DMS53 (cell line): ENCODE data around the gene APOL4.
"Not testable (repeated sequence)": the region's sequence is repeated elsewhere in the genome, so short reads cannot be mapped to it uniquely, and the experiment has no call there.

Experiments
- DNase-seq: peaks from one replicate; lab custom pipeline; 2025; lab: John Stamatoyannopoulos, UW

APOL4 gene

GRCh38 chr22:36206255-36206654, 4.6 kb upstream of the APOL4 start:
- DNase-seq, result no peak

DNA sequence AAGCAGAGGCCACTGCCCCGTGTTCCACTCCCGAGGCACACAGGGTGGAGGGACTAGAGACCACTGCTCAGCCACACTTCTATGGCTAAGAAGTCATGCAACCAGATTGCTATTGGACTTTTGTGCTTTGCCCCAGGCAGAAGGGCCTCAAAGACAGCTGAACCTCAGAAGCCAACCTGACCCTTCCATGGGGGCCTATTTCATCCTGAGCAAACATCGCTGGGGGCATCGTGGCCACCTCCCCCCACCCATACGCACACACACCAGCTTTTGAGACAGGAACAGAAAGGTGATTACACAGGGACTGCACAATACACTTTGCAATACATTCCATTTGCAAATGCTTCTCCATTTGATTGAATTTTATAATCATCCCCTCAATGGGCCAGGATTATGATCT, 4.0 kb upstream of the APOL4 start:
- not testable (repeated sequence) for DNase-seq

GRCh38 chr22:36204632-36205015, 3.0 kb upstream of the APOL4 start:
- no peak for DNase-seq

- no peak for DNase-seq
Observed at GRCh38 chr22:36204001-36204631, 2.5 kb upstream of the APOL4 start.

- DNase-seq, result not testable (repeated sequence)
Observed at GRCh38 chr22:36203441-36203840, 1.8 kb upstream of the APOL4 start.

DNA sequence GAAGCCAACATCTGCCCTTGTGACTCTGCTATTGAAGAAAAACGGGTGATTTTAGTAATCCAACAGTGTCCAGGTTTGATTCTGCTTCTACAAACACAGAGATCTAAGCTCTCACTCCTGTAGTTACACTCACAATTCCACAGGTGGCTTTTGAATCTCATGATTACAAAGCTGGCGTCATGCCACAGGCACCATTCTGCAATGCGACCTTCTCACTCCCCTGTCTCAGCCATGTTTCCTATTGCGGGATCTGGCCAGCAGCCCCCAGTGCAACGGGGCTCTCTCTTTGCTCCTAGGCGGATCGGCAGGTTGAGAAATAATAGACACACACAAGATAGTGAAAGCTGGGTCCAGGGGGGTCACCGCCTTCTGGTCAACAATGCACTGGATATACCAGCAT, 1.3 kb upstream of the APOL4 start:
- peak; percentile 6 for DNase-seq

DNA sequence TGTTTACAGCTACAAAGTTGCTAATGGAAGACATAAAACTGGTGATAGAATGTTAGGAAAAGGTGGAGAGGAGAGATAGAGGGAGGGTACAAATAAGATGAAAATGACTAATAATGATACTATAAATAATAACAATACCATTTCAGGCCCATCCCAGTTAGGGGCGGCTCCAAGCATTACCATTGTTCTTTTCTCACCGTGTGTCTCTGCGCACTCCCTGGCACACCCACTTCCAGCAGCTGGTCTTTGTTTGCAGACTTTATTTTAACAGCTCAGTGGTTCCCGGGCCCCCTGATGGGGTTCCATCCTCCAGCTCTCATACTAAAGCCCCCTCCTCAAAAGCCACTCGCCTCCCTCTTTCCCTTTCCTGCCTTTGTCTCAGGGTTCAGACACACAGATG, 584 bp downstream of the APOL4 start:
- DNase-seq, result not testable (repeated sequence)

DNA sequence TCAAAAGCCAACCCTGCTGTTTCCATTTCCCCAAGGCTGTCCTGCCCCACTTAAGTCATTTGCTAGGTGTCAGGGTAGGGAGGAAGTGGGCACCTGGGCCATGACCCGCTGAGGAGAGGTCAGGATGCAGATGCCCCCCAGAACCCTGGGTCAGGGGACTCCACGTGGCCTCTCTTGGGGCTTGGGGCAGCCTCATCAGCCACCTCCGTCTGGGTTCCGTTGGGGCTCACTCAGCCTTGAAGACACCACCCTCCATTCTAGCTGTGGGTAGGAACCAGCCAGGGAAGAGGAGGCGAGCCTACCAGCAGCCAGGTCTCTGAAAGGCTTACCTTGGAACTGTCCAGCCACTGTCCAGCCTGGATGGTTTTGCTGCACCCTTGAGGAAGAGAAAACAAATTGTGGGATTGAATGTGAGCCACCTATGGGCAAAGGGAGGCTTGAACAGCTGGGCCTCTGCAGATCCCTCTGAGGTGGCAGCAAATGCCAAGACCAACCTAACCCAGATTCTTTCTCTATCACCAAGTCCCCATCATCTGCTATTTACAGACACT, 2.5 kb downstream of the APOL4 start:
- DNase-seq, result no peak

DNA sequence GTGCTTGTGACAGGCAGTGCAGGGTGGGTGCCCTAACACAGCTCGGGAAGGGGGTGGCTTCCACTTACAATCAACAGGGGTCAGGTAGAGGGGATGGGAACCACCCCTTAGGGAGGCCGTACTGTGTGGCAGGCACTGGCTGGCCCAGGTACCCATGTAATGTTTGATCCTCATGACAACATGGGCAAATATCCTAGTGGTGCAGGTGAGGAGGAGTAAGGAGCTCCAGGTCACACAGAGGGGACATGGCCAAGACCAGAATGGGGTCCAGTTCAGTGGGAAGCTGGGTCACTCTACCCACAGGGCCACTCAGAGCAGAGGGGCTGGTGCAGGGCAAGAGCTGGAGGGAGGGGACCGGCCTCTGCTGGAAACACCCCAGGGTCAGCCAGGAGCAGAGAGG, 3.1 kb downstream of the APOL4 start:
- no peak for DNase-seq

DNA sequence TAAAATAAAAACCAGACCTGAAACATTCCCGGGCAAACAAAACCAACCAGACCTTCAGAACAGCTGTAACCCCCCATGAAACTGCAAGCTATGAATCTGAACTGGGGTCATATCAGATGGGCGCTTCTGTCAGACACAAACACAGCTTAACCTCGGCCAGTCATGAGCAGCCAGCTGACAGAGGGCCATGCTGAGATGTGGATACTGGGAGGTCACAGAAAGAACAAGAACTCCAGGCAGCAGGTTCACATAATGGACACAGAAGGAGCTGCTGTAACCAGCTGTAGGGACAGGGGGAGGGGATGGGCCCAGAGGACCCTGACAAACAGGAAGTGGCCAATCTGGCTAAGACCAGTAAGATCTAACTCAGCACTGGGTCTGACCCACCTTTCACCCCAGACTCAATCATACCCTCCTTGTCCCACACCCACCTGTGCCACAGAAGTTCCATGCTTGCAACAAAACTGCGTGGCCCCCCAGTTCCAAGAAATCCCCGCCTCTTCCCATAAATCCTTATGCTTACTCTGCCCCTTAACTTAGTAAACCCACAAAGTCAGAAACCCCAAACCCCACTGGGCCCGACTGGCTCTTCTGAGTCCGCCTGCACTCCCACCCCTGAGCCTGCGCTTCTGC, 4.0 kb downstream of the APOL4 start:
- DNase-seq, result no peak

DNA sequence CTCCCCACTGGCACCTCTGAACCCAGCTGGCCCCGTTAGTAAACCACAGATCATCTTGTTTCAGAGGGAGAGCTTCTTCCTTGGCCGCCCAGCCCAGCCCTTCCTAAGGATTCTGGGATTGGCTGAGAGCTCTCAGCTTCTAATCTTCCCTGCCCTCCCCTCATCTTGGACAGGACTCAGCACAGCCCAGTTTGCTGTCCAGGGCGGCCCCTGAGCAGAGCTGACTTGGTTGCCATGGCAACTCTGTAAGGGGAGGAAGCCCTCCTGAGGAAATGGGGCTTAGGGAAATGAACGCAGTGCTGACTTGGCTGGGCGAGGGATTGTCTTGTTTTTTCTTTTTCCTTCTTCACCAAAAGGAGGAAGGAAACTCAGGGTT, 4.6 kb downstream of the APOL4 start:
- DNase-seq, result no peak

DNA sequence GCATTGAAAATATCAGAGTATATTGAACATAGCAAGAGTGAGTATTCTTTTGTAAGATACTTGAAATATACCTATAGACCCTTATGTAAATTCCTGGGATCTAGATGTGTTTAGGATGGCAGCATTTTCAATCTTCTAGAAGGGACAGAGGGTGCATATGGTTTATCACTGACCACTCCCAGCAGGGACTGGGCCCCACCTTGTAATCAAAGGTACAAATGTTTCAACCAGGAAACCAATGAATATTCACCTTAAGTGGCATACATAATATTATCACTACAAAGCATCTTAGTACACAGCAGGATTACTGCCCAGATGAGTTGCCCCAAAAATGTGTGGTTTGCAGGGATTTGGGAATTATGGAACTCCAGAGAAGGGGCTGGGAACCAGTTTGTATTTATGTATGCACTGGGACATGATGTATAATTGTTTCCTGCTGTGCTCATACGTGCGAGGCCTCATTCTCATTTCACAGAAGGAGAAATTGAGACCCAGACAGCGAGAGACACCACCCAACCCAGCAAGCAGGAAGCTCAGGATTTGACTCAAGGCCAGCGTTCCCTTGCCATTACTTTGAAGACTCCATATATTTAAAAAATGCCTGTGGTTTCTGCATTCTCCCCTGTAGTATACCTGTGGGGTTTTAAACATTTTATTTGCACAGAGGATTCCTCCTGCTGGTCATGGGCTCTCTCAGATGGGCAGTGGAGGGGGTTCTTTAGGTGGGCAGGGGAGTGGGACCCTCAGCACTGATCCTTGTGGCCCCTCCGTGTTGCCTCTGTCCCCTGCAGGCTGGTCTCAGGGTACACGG, 5.2 kb downstream of the APOL4 start:
- no peak for DNase-seq

- DNase-seq, result peak; percentile 47
Observed at GRCh38 chr22:36194971-36195370, 6.6 kb downstream of the APOL4 start.

- DNase-seq, result no peak
Observed at GRCh38 chr22:36194385-36194784, 7.2 kb downstream of the APOL4 start.

DNA sequence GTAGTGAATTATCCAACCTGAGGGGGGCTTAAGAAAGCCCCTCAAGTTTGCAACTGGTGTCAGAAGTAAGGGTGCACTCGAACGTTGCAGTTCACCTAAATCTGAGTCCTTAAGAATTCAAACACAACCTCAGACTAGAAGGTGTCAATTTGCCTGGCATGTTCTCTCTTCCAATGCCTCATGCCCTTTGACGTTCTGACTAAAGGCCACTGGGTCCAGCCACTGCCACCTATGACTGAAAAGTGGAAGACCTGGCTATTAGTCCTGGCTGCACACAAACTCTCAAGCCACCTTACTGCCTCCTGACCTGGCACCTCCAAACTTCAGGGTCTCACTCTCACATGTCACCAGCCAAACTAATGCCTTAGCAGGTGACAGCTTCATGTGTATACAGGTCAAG, 8.0 kb downstream of the APOL4 start:
- DNase-seq, result no peak

- no peak for DNase-seq
Observed at GRCh38 chr22:36193171-36193570, 8.4 kb downstream of the APOL4 start.

- DNase-seq, result no peak
Observed at GRCh38 chr22:36192542-36192941, 9.1 kb downstream of the APOL4 start.

DNA sequence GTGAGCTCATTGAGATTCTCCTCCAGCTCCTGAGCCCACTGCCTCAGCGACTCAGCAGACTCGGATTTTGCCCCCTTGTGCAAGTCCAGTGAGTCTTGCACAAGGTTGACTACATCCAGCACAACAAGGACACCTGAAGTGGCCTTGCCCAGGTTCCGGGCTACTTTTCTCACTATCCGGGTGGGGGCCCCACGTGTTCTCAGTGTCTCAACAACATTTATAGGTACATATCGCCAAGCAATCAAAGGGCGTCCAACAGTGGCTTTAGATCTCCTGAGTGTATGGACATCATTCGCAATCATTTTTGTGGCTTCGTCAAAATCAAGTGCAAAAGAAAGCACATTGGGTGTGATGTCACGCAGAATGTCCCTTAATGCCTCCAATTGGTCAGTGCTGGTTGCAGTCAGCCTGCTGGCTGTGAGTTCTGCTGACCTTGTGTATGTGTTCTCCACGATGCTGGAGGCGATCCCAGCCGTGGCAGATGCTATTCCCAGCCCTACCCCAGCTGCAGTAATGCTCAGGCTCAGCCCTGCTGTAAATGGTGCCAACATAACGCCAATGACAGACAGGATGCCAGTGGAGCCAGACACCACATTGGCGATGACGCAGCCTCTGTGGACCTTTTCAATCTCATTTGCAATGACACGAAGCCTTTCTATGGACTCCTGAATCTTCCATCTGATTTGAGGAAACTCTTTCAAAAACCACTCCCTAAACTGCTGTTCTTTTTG, 10.3 kb downstream of the APOL4 start:
- DNase-seq, result no peak

DNA sequence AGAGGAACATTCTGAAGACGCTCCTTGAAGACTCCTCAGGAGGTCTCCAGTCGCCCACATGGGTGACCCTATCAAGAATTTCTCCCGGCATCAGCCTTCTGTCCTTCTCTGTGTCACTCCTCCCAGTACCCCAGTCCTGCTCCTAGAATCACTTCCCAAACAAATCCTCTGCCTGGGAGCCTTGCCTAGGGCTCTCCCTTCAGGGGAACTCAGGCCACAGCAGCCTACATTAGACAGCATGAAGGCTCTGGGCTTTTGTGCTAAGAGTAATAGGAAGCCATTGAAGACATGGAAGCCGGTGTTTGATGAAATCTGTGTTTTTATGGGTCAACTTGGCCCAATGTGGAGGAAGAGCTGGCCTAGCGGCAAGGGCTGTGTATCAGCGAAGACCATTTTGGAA, 13.7 kb downstream of the APOL4 start:
- not testable (repeated sequence) for DNase-seq

DNA sequence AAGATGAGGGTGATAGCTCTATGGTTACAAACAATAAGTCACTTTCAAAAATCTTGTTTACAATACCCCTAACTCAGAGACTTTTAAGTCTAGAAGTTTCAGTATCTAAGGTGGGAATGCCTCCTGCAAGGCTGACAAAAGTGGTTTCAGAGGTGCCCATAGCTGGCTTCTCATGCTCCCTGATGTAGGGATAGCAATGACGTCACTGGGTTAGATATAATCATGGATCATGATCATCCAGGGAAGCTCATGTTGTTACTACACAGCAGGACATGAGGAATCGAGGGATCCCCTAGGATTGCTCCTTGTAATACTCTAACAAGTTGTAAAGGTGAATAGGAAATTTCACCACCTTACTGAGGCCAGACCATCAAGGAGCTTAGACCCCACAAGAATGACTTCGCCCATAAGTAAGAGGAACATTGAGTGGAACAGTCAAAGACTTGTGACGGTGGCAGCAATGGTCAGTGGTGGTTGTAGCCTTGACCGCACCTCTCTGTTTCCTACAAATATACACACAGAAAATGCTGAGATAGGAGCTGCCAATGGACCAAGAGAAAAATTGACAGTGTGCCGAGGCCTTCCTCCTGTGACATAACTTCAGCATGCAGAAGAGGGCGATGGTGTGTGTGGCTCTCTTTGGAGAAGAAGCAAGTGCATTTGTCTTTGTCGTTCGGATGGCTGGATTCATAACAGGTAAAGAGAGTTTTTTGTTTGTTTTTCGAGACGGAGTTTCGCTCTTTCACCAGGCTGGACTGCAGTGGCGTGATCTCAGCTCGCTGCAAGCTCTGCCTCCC, 15.6 kb downstream of the APOL4 start:
- DNase-seq, result no peak

DNA sequence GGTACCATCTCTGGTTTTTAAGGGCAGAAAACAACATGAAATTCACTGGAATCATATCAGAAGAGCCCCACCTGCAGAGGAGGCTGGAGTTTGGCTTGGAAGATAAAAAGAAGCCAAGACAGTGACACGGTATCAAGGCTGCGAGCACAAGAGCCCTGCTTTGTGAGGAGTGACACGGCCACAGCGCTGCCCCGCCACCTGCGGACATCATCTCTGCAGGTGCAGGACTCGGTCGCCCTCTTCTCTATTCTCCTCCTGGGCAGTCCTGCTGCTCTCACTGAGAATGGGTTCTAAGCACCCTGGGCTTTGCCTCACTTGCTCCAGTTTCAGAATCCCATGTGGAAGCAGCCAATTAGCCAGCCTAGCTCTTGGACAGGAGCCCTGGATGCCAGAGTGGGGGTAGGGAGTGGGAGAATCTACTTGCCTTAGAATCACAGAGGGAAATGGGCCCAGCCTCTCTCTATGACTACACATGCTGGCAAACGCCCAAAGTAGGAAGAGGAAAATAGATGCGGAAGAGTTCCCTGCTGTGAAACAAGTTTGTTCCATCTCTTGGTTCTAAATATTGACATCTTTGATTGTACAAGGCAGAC, 17.1 kb downstream of the APOL4 start:
- DNase-seq, result no peak
